SH-SY5Y (cell line): ENCODE data around the gene HOXB3.

Source experiments
- GATA2 ChIP-seq: IDR thresholded peaks from 2 replicates; pipeline ENCODE4 v1.6.1; 2011; ENCODE audit warnings: mild to moderate bottlenecking, low read depth, low read length
- GATA3 ChIP-seq: IDR thresholded peaks from 2 replicates; pipeline ENCODE4 v1.6.1; 2011; ENCODE audit warnings: low read depth, mild to moderate bottlenecking, low read length, moderate library complexity

DNA sequence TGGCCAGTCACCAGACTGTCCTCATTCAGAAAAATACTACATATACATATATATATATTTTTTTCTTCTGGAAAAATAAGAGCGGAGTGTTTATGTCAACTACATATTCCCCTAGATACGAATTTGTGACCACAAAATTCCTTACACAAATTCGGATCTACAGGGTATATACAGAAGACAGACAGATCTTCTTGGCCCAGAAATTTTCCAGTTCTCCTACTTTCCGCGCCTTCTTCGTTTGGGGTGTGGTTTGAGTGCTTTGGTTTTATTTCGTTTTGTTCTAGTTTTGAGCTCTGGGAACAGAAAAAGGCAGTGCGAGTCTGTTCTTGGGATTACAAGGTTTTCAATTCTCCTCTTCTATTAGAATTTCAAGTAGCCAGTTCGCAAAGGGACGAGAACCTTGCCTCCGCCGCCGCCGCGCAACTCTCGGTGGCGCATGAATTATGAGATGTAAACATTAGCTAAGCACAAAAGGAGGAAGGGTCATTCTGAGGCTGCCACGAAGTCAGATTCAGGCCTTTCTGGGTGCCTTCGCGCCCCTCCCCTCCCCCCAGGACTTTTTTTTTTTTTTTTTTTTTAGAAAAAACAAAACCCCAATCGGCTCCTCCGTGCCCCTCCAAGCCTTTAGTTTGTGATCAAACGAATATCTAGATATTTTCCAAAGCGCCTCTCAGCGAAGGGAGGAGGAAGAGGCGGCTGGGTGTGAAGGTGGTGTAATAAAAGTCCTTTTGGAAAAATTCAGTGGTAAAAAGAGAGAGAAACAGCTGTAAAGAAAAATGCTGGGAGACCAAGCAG, 10.1 kb downstream of the HOXB3 start:
- TF ChIP-seq GATA3: no peak
- TF ChIP-seq GATA2: no peak
